ENCODE measurements around the gene PRPH. TPM values are rescaled to one million over a fixed set of nuclear protein-coding genes. Genes with fewer than 3 reads are reported as not detected.
"Not testable (repeated sequence)": the region's sequence is repeated elsewhere in the genome, so short reads cannot be mapped to it uniquely, and the experiment has no call there.

Gene PRPH
- total RNA-seq: 1 to 10 TPM in 2 of 4 donors, not detected in 2; 4.7 to 5.6 TPM

DNA sequence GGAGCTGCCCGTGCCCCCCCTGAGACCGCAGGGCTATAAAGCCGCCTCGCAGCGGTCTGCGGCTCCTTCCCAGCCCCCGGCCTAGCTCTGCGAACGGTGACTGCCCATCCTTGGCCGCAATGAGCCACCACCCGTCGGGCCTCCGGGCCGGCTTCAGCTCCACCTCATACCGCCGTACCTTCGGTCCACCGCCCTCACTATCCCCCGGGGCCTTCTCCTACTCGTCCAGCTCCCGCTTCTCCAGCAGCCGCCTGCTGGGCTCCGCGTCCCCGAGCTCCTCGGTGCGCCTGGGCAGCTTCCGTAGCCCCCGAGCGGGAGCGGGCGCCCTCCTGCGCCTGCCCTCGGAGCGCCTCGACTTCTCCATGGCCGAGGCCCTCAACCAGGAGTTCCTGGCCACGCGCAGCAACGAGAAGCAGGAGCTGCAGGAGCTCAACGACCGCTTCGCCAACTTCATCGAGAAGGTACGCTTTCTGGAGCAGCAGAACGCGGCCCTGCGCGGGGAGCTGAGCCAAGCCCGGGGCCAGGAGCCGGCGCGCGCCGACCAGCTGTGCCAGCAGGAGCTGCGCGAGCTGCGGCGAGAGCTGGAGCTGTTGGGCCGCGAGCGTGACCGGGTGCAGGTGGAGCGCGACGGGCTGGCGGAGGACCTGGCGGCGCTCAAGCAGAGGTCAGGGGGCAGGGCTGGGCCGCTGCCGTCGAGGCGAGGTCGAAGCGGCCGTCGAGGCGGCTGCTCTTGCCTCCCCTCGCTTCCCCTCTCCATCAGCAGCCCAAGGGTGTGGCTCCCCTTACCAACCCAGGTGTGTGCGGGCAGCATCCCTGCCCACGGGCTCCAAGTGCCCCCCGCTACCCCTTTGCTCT is at the start of gene PRPH:
TSS of gene PRPH (plus strand) at position 66 of the 855 bp plus-strand sequence. CDS start at position 120, 54 bp downstream.
- no peak within 1 kb of the TSS for H3K27ac ChIP-seq
- peaks cover 0 to 15% of the 10 kb centered on the region in 2 donors for H3K4me1 ChIP-seq
- H3K27me3 ChIP-seq: peaks cover 24 to 35% of the 10 kb centered on the region in 2 donors
- H3K9me3 ChIP-seq: no peaks in the 10 kb centered on the region
- TF ChIP-seq, protein P1, sequence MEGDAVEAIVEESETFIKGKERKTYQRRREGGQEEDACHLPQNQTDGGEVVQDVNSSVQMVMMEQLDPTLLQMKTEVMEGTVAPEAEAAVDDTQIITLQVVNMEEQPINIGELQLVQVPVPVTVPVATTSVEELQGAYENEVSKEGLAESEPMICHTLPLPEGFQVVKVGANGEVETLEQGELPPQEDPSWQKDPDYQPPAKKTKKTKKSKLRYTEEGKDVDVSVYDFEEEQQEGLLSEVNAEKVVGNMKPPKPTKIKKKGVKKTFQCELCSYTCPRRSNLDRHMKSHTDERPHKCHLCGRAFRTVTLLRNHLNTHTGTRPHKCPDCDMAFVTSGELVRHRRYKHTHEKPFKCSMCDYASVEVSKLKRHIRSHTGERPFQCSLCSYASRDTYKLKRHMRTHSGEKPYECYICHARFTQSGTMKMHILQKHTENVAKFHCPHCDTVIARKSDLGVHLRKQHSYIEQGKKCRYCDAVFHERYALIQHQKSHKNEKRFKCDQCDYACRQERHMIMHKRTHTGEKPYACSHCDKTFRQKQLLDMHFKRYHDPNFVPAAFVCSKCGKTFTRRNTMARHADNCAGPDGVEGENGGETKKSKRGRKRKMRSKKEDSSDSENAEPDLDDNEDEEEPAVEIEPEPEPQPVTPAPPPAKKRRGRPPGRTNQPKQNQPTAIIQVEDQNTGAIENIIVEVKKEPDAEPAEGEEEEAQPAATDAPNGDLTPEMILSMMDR (IDR thresholded peaks at IDR 0.05): no peak
- TF ChIP-seq POLR2A (IDR thresholded peaks at IDR 0.05): no peak
- intact Hi-C loops (cut with DNase I; ENCODE audit: low total_unique reads): no loop called here
- DNase-seq: no peak
- H3K36me3 ChIP-seq: no peaks in the 10 kb centered on the region
- no peak within 1 kb of the TSS for H3K4me3 ChIP-seq

- Histone ChIP-seq H3K4me1 (no peaks in the 10 kb centered on the region), H3K27ac (no peak overlapping the region), H3K9me3 (no peaks in the 10 kb centered on the region), H3K27me3 (no peaks in the 10 kb centered on the region), H3K36me3 (no peaks in the 10 kb centered on the region), H3K4me3 (no peak overlapping the region)
- TF ChIP-seq POLR2A (IDR thresholded peaks at IDR 0.05): no peak
- TF ChIP-seq, protein P1 (IDR thresholded peaks at IDR 0.05): no peak
- intact Hi-C loops (cut with DNase I; ENCODE audit: low total_unique reads): no loop called here
- DNase-seq: no peak
These were observed 43.6 kb upstream of the PRPH start for GRCh38 chr12:49251357-49251756.

- no peak overlapping the region for H3K4me3 ChIP-seq
- TF ChIP-seq, protein P1 (IDR thresholded peaks at IDR 0.05): no peak
- no peak for TF ChIP-seq POLR2A (IDR thresholded peaks at IDR 0.05)
- H3K9me3 ChIP-seq: no peaks in the 10 kb centered on the region
- no peaks in the 10 kb centered on the region for H3K27me3 ChIP-seq
- intact Hi-C loops (cut with DNase I; ENCODE audit: low total_unique reads): no loop called here
- no peak for DNase-seq
- no peak overlapping the region for H3K27ac ChIP-seq
- H3K4me1 ChIP-seq: no peaks in the 10 kb centered on the region
- H3K36me3 ChIP-seq: no peaks in the 10 kb centered on the region
These were observed 41.8 kb upstream of the PRPH start for GRCh38 chr12:49253033-49253623.

DNA sequence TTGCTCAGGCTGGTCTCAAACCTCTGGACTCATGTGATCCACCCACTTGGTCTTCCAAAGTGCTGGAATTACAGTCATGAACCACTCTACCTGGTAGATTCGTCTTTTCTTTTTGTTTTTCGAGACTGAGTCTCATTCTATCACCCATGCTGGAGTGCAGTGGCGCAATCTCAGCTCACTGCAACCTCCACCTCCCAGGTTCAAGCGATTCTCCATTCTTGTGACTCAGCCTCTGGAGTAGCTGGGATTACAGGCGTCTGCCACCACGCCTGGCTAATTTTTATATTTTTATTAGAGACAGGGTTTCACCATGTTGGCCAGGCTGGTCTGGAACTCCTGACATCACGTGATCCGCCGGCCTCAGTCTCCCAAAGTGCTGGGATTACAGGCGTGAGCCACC is 39.5 kb upstream of the PRPH start:
- H3K4me1 ChIP-seq; intact Hi-C loops (cut with DNase I; ENCODE audit: low total_unique reads); H3K36me3 ChIP-seq; H3K27ac ChIP-seq; DNase-seq; H3K27me3 ChIP-seq; H3K9me3 ChIP-seq; H3K4me3 ChIP-seq: not testable (repeated sequence)

DNA sequence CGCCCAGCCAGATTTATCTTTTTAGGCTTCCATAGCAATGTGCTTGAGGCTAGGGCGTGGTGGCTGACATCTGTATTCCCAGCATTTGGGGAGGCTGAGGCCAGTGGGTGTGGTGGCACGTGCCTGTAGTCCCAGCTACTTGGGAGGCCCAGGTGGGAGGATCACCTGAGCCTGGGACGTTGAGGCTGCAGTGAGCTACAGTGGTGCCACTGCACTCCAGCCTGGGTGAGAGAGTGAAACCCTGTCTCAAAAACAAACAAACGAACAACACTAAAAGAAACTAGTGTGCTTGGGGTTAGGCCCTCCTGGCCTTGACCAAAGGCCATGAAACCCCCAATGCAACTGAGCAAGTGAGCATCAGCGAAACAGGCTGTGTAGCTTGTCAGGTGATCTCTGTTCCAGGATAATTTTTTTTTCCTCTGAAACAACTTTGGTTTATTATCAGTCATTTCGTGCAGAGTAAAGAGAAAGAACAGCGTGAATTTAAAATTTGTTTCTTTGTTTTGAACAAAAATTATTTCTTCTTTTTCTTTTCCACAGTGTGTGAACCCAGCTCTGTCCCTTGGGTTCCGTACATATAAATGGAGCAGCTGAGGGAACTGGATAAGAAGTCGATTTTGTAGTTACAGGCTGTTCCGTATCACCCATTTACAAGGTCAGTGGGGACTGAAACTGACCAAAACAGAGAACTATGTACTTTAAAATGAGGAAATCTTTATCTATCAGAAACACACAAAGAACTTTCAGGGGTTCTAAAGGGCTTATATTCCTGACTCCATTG is 38.9 kb upstream of the PRPH start:
- H3K36me3 ChIP-seq: no peaks in the 10 kb centered on the region
- intact Hi-C loops (cut with DNase I; ENCODE audit: low total_unique reads): no loop called here
- H3K27ac ChIP-seq: no peak overlapping the region

DNA sequence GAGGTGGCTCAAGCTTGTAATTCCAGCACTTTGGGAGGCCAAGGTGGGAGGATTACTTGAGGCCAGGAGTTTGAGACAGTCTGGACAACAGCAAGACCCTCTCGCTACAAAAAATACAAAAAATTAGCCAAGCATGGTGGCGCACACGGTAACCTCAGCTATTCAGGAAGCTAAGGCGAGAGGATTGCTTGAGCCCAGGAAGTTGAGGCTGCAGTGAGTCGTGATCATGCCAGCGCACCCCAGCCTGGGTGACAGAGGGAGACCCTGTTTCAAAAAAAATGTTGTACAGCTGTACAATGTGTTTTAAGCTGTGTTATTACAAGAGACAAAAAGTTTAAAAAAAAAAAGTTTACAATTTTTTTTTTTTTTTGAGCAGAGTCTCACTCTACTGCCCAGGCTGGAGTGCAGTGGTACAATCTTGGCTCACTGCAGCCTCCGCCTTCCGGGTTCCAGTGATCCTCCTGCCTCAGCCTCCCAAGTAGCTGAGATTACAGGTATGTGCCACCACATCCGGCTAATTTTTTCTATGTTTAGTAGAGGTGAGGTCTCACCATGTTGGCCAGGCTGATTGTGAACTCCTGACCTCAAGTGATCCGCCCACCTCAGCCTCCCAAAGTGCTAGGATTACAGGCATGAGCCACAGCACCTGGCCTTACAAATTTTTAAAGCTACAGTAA is 37.3 kb upstream of the PRPH start:
- DNase-seq; intact Hi-C loops (cut with DNase I; ENCODE audit: low total_unique reads): not testable (repeated sequence)

More for the DNA sequence above, 38.9 kb upstream of the PRPH start:
- no peak for DNase-seq
- no peaks in the 10 kb centered on the region for H3K27me3 ChIP-seq
- H3K4me3 ChIP-seq: no peak overlapping the region
- H3K4me1 ChIP-seq: no peaks in the 10 kb centered on the region
- TF ChIP-seq POLR2A (IDR thresholded peaks at IDR 0.05): no peak
- TF ChIP-seq, protein P1 (IDR thresholded peaks at IDR 0.05): no peak
- no peaks in the 10 kb centered on the region for H3K9me3 ChIP-seq

More for the DNA sequence above, 37.3 kb upstream of the PRPH start:
- not testable (repeated sequence) for H3K9me3 ChIP-seq, H3K4me3 ChIP-seq, H3K36me3 ChIP-seq, H3K4me1 ChIP-seq, H3K27me3 ChIP-seq, H3K27ac ChIP-seq
